Neural cell (in vitro differentiated cells): ENCODE measurements around the gene HOXB1. TPM values are rescaled to one million over a fixed set of nuclear protein-coding genes. Genes with fewer than 3 reads are reported as not detected.
"Not testable (repeated sequence)": the region's sequence is repeated elsewhere in the genome, so short reads cannot be mapped to it uniquely, and the experiment has no call there.

Experiments used
- H2AFZ ChIP-seq: fragments of 200-600, 300-800 bp; sonication (generic), shearing (Covaris generic); 2 replicates; pipeline ENCODE4 v1.6.0; 2014; ENCODE audit warnings: low read depth, mild to moderate bottlenecking, antibody characterized with exemption, low read length, moderate library complexity
- H3F3A ChIP-seq: fragments of 200-600 bp; shearing (Covaris generic); 2 replicates; pipeline ENCODE4 v1.6.1; 2016; ENCODE audit warnings: mild to moderate bottlenecking, moderate library complexity, mixed read lengths, antibody characterized with exemption, low read length; ENCODE audit not compliant: insufficient read depth, poor library complexity, severe bottlenecking
- H3K27ac ChIP-seq: fragments of 200-600, 300-800 bp; sonication (generic), shearing (Covaris generic); 2 replicates; pipeline ENCODE4 v1.5.1; 2014; ENCODE audit warnings: mild to moderate bottlenecking, low read length, moderate library complexity
- H3K27me3 ChIP-seq: fragments of 300-800, 200-600 bp; sonication (generic), shearing (Covaris generic); 2 replicates; pipeline ENCODE4 v1.6.0; 2014; ENCODE audit warnings: mild to moderate bottlenecking, low read depth, low read length, moderate library complexity; ENCODE audit not compliant: insufficient read depth
- H3K36me3 ChIP-seq: fragments of 300-800, 200-600 bp; sonication (generic), shearing (Covaris generic); 2 replicates; pipeline ENCODE4 v1.5.1; 2014; ENCODE audit warnings: mild to moderate bottlenecking, antibody characterized with exemption, low read length, moderate library complexity; ENCODE audit not compliant: insufficient read depth
- H3K4me2 ChIP-seq: fragments of 300-800, 200-600 bp; sonication (generic), shearing (Covaris generic); 2 replicates; pipeline ENCODE4 v1.6.0; 2014; ENCODE audit warnings: mild to moderate bottlenecking, low read length
- H3K4me3 ChIP-seq: fragments of 300-800, 200-600 bp; sonication (generic), shearing (Covaris generic); 2 replicates; pipeline ENCODE4 v1.5.1; 2014; ENCODE audit warnings: mild to moderate bottlenecking, low read length, moderate library complexity
- H3K79me2 ChIP-seq: fragments of 200-600 bp; shearing (Covaris generic); replicated peaks from 2 replicates; pipeline ENCODE4 v1.6.0; 2014; ENCODE audit warnings: mild to moderate bottlenecking, low read length, moderate library complexity; ENCODE audit not compliant: insufficient read depth
- H3K9ac ChIP-seq: fragments of 300-800, 200-600 bp; sonication (generic), shearing (Covaris generic); 2 replicates; pipeline ENCODE4 v1.6.1; 2016; ENCODE audit warnings: mild to moderate bottlenecking, low read length, mixed read lengths
- H3K9me2 ChIP-seq: fragments of 200-600 bp; shearing (Covaris generic); 2 replicates; pipeline ENCODE4 v1.6.1; 2016; ENCODE audit warnings: mild to moderate bottlenecking, low read length, mixed read lengths; ENCODE audit not compliant: insufficient read depth
- H3K9me3 ChIP-seq: fragments of 200-600, 300-800 bp; sonication (generic), shearing (Covaris generic); 2 replicates; pipeline ENCODE4 v1.6.1; 2016; ENCODE audit warnings: mild to moderate bottlenecking, mixed run types, low read length, moderate library complexity, mixed read lengths
- H4K20me1 ChIP-seq: fragments of 200-600 bp; shearing (Covaris generic); 2 replicates; pipeline ENCODE4 v1.6.1; 2016; ENCODE audit warnings: mild to moderate bottlenecking, mixed run types; ENCODE audit not compliant: insufficient read depth
- CTCF ChIP-seq: fragments of 450-650 bp; IDR thresholded peaks from 2 replicates; pipeline ENCODE4 v1.5.1; 2014; ENCODE audit warnings: antibody characterized with exemption, mild to moderate bottlenecking, moderate library complexity; ENCODE audit not compliant: poor library complexity, severe bottlenecking
- EP300 ChIP-seq: fragments of 450-650 bp; conservative IDR thresholded peaks from 2 replicates; pipeline ENCODE4 v1.6.1; 2014; ENCODE audit warnings: antibody characterized with exemption, mild to moderate bottlenecking, moderate library complexity; ENCODE audit not compliant: poor library complexity, severe bottlenecking
- EZH2 ChIP-seq: fragments of 200-600, 300-800 bp; shearing (Covaris generic), sonication (generic); IDR thresholded peaks from 2 replicates; pipeline ENCODE4 v1.6.1; 2014; ENCODE audit warnings: antibody characterized with exemption, low read length, borderline replicate concordance, mild to moderate bottlenecking; ENCODE audit not compliant: insufficient read depth, poor library complexity, severe bottlenecking
- MXI1 ChIP-seq: fragments of 450-650 bp; conservative IDR thresholded peaks from 2 replicates; pipeline ENCODE4 v1.6.1; 2014; ENCODE audit warnings: antibody characterized with exemption, mild to moderate bottlenecking; ENCODE audit not compliant: poor library complexity, severe bottlenecking
- POLR2AphosphoS5 ChIP-seq: IDR thresholded peaks from 2 replicates; pipeline ENCODE4 v1.6.1; 2012
- RAD21 ChIP-seq: fragments of 450-650 bp; conservative IDR thresholded peaks from 2 replicates; pipeline ENCODE4 v1.6.1; 2014; ENCODE audit warnings: antibody characterized with exemption, mild to moderate bottlenecking, moderate library complexity
- REST ChIP-seq: IDR thresholded peaks from 2 replicates; pipeline ENCODE4 v1.6.1; 2012; ENCODE audit warnings: borderline replicate concordance
- SMC3 ChIP-seq: fragments of 450-650 bp; conservative IDR thresholded peaks from 2 replicates; pipeline ENCODE4 v1.6.1; 2014; ENCODE audit warnings: antibody characterized with exemption, mild to moderate bottlenecking, moderate library complexity; ENCODE audit not compliant: poor library complexity
- TAF1 ChIP-seq: IDR thresholded peaks from 2 replicates; pipeline ENCODE4 v1.6.1; 2012; ENCODE audit warnings: low read depth
- polyA plus RNA-seq: library from polyadenylated mRNA; depleted of rRNA; stranded (reverse); fragments of >200 nt; gene quantifications from 2 replicates; pipeline ENCODE4 v1.2.3, GENCODE V29; 2014

The HOXB1 gene
- polyA plus RNA-seq, 1 donor from 2014 or later, result not detected

GRCh38 chr17:48510761-48511604 lies 19.8 kb downstream of the HOXB1 start:
- Histone ChIP-seq H3F3A (no peaks in the 10 kb centered on the region), H3K79me2 (no peaks in the 10 kb centered on the region), H3K36me3 (no peaks in the 10 kb centered on the region), H3K9me3 (no peaks in the 10 kb centered on the region), H3K4me2 (no peak overlapping the region), H3K9ac (no peak overlapping the region), H4K20me1 (no peaks in the 10 kb centered on the region), H3K27ac (no peak overlapping the region), H3K9me2 (no peaks in the 10 kb centered on the region), H3K4me3 (no peak overlapping the region), H2AFZ (no peak overlapping the region), H3K27me3 (peaks cover 46% of the 10 kb centered on the region)
- TF ChIP-seq EZH2, result no peak
- no peak for TF ChIP-seq MXI1
- TF ChIP-seq EP300, result no peak
- TF ChIP-seq RAD21, result no peak
- no peak for TF ChIP-seq POLR2AphosphoS5
- no peak for TF ChIP-seq SMC3
- TF ChIP-seq REST, result no peak
- TF ChIP-seq TAF1, result no peak
- no peak for TF ChIP-seq CTCF

- Histone ChIP-seq H3K9me3 (no peaks in the 10 kb centered on the region), H3K9ac (no peak overlapping the region), H3K27ac (no peak overlapping the region), H3K4me2 (no peak overlapping the region), H3K36me3 (no peaks in the 10 kb centered on the region), H3K27me3 (peaks cover 44% of the 10 kb centered on the region), H3K9me2 (no peaks in the 10 kb centered on the region), H3K4me3 (no peak overlapping the region), H3F3A (no peaks in the 10 kb centered on the region), H2AFZ (no peak overlapping the region), H4K20me1 (no peaks in the 10 kb centered on the region), H3K79me2 (no peaks in the 10 kb centered on the region)
- TF ChIP-seq POLR2AphosphoS5 (no peak), EZH2 (no peak), MXI1 (no peak), SMC3 (no peak), EP300 (no peak), REST (no peak), TAF1 (no peak), CTCF (no peak), RAD21 (no peak)
These were observed 20.4 kb downstream of the HOXB1 start for GRCh38 chr17:48510381-48510760.

- H3K27ac ChIP-seq, H4K20me1 ChIP-seq, H3K36me3 ChIP-seq, H3K9ac ChIP-seq, H3K4me2 ChIP-seq, H3K9me2 ChIP-seq, H3K9me3 ChIP-seq, H3K4me3 ChIP-seq, H3K79me2 ChIP-seq, H2AFZ ChIP-seq, H3F3A ChIP-seq: not testable (repeated sequence)
- H3K27me3 ChIP-seq, result peaks cover 42% of the 10 kb centered on the region
These were observed 21.1 kb downstream of the HOXB1 start for GRCh38 chr17:48509708-48510107.
